PC-9 (cell line): Measurements from ENCODE around the gene SLC39A8.

Source experiments
- EZH2 ChIP-seq: fragments of 200-600 bp; sonication (generic); IDR thresholded peaks from 2 replicates; pipeline ENCODE4 v1.8.0; 2017; ENCODE audit warnings: antibody characterized with exemption, low read depth
- TF ChIP-seq, protein P1 (sequence below): fragments of 200-600 bp; sonication (generic); conservative IDR thresholded peaks from 2 replicates; pipeline ENCODE4 v1.6.1; 2017; ENCODE audit warnings: mixed run types, antibody characterized with exemption, mild to moderate bottlenecking, moderate library complexity

- TF ChIP-seq, protein P1, sequence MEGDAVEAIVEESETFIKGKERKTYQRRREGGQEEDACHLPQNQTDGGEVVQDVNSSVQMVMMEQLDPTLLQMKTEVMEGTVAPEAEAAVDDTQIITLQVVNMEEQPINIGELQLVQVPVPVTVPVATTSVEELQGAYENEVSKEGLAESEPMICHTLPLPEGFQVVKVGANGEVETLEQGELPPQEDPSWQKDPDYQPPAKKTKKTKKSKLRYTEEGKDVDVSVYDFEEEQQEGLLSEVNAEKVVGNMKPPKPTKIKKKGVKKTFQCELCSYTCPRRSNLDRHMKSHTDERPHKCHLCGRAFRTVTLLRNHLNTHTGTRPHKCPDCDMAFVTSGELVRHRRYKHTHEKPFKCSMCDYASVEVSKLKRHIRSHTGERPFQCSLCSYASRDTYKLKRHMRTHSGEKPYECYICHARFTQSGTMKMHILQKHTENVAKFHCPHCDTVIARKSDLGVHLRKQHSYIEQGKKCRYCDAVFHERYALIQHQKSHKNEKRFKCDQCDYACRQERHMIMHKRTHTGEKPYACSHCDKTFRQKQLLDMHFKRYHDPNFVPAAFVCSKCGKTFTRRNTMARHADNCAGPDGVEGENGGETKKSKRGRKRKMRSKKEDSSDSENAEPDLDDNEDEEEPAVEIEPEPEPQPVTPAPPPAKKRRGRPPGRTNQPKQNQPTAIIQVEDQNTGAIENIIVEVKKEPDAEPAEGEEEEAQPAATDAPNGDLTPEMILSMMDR = no peak
- TF ChIP-seq EZH2 = no peak
Measured at GRCh38 chr4:102227388-102227787, 117.9 kb downstream of the SLC39A8 start.
